ENCODE results near the gene PACS2.
"Not testable (repeated sequence)": the region's sequence is repeated elsewhere in the genome, so short reads cannot be mapped to it uniquely, and the experiment has no call there.

Gene PACS2

DNA sequence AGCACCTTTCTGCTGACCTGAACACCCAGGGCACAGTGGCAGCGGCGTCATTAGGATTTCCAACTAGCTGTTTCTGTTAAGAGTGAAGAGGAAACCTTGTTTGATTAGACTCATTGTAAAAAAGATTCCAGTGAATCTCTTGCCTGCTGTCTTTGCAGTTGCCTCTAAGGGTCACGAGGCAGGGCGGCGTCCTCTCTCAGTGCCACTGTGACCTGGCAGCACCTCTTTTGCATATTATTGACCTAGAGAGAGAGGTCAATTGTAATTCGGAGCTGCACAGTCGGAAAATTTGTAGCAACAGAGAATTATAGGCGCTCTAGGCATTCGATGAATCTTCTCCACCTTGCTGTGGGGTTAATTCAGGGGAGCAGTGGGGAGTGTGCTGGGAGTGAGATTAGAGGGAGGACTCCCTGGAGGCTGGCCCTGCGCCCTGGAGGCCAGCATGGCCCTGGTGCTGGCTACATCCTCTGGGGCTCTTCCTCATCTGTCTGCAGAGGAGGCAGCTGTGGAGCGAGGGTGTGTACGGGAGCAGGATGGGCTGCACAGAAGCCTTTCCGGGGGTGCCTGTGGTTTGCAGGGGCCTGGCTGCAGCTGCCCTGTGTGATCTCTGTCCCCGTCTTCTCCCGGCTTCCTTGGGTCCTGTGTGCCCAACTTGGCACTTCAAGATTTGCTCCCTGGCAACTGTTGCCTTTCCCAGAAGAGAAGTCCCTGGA lies 14.3 kb downstream of the PACS2 start:
- Histone ChIP-seq H3K36me3 (ENCODE audit: insufficient read depth, low read length) (no peaks in the 10 kb centered on the region), H3K9me3 (replicated peaks; ENCODE audit: low read length) (no peaks in the 10 kb centered on the region), H3K4me3 (ENCODE audit: low read length) (no peak overlapping the region), H3K27me3 (ENCODE audit: control insufficient read depth, insufficient read depth, low read length) (no peaks in the 10 kb centered on the region), H3K4me1 (ENCODE audit: control insufficient read depth, insufficient read depth, low read length) (peaks cover 41% of the 10 kb centered on the region), H3K4me2 (ENCODE audit: low read length) (no peak overlapping the region), H3K9ac (ENCODE audit: low read depth, low read length) (no peak overlapping the region)

- H3K9ac ChIP-seq (ENCODE audit: low read depth, low read length) = no peak overlapping the region
- no peaks in the 10 kb centered on the region for H3K36me3 ChIP-seq (ENCODE audit: insufficient read depth, low read length)
Measured at GRCh38 chr14:105329411-105330150, 15.0 kb downstream of the PACS2 start.

GRCh38 chr14:105330491-105330895 lies 15.9 kb downstream of the PACS2 start:
- Histone ChIP-seq H3K4me3 (ENCODE audit: low read length) (no peak overlapping the region), H3K9ac (ENCODE audit: low read depth, low read length) (no peak overlapping the region)

More at GRCh38 chr14:105329411-105330150, 15.0 kb downstream of the PACS2 start:
- Histone ChIP-seq H3K27me3 (ENCODE audit: control insufficient read depth, insufficient read depth, low read length) (no peaks in the 10 kb centered on the region), H3K4me2 (ENCODE audit: low read length) (no peak overlapping the region), H3K4me1 (ENCODE audit: control insufficient read depth, insufficient read depth, low read length) (peaks cover 34% of the 10 kb centered on the region), H3K9me3 (replicated peaks; ENCODE audit: low read length) (no peaks in the 10 kb centered on the region), H3K4me3 (ENCODE audit: low read length) (no peak overlapping the region)

GRCh38 chr14:105331575-105332349 lies 17.2 kb downstream of the PACS2 start:
- Histone ChIP-seq H3K4me2 (ENCODE audit: low read length) (no peak overlapping the region), H3K9ac (ENCODE audit: low read depth, low read length) (no peak overlapping the region), H3K4me1 (ENCODE audit: control insufficient read depth, insufficient read depth, low read length) (peaks cover 38% of the 10 kb centered on the region), H3K36me3 (ENCODE audit: insufficient read depth, low read length) (no peaks in the 10 kb centered on the region), H3K27me3 (ENCODE audit: control insufficient read depth, insufficient read depth, low read length) (no peaks in the 10 kb centered on the region), H3K9me3 (replicated peaks; ENCODE audit: low read length) (no peaks in the 10 kb centered on the region), H3K4me3 (ENCODE audit: low read length) (no peak overlapping the region)

More at GRCh38 chr14:105330491-105330895, 15.9 kb downstream of the PACS2 start:
- Histone ChIP-seq H3K9me3 (replicated peaks; ENCODE audit: low read length) (no peaks in the 10 kb centered on the region), H3K4me1 (ENCODE audit: control insufficient read depth, insufficient read depth, low read length) (peaks cover 32% of the 10 kb centered on the region), H3K4me2 (ENCODE audit: low read length) (peak overlapping the region; percentile 69), H3K36me3 (ENCODE audit: insufficient read depth, low read length) (no peaks in the 10 kb centered on the region), H3K27me3 (ENCODE audit: control insufficient read depth, insufficient read depth, low read length) (no peaks in the 10 kb centered on the region)

- no peak overlapping the region for H3K4me2 ChIP-seq (ENCODE audit: low read length)
- H3K9me3 ChIP-seq (replicated peaks; ENCODE audit: low read length) = no peaks in the 10 kb centered on the region
- H3K9ac ChIP-seq (ENCODE audit: low read depth, low read length) = no peak overlapping the region
Measured at GRCh38 chr14:105332350-105332874, 17.9 kb downstream of the PACS2 start.

DNA sequence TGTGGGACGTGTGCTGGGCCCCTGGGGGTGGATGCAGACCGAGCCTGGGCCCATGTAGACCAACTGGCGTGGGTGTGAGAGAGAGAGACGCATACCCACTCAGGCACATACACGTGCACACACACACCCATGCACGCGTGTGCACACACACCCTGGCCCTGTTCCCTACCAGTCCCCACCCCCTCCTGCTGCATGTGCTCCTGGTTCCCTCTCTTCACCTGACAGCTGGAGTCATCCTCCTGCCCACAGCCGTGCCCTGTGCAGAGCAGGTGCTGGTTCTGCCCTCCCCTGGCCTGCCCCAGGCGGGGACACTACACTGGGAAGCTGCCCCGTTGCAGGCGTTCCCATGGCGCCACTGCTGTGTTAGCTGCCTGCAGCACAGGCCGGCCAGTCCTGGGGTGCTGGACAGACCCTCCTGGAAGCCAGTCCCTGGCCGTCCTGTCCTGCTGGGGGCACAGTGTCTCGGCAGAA lies 18.5 kb downstream of the PACS2 start:
- Histone ChIP-seq H3K4me3 (ENCODE audit: low read length) (no peak overlapping the region), H3K4me2 (ENCODE audit: low read length) (no peak overlapping the region), H3K36me3 (ENCODE audit: insufficient read depth, low read length) (no peaks in the 10 kb centered on the region), H3K27me3 (ENCODE audit: control insufficient read depth, insufficient read depth, low read length) (no peaks in the 10 kb centered on the region), H3K9ac (ENCODE audit: low read depth, low read length) (no peak overlapping the region), H3K4me1 (ENCODE audit: control insufficient read depth, insufficient read depth, low read length) (peaks cover 43% of the 10 kb centered on the region), H3K9me3 (replicated peaks; ENCODE audit: low read length) (no peaks in the 10 kb centered on the region)

More at GRCh38 chr14:105332350-105332874, 17.9 kb downstream of the PACS2 start:
- Histone ChIP-seq H3K36me3 (ENCODE audit: insufficient read depth, low read length) (no peaks in the 10 kb centered on the region), H3K4me1 (ENCODE audit: control insufficient read depth, insufficient read depth, low read length) (peaks cover 38% of the 10 kb centered on the region), H3K4me3 (ENCODE audit: low read length) (no peak overlapping the region), H3K27me3 (ENCODE audit: control insufficient read depth, insufficient read depth, low read length) (no peaks in the 10 kb centered on the region)

DNA sequence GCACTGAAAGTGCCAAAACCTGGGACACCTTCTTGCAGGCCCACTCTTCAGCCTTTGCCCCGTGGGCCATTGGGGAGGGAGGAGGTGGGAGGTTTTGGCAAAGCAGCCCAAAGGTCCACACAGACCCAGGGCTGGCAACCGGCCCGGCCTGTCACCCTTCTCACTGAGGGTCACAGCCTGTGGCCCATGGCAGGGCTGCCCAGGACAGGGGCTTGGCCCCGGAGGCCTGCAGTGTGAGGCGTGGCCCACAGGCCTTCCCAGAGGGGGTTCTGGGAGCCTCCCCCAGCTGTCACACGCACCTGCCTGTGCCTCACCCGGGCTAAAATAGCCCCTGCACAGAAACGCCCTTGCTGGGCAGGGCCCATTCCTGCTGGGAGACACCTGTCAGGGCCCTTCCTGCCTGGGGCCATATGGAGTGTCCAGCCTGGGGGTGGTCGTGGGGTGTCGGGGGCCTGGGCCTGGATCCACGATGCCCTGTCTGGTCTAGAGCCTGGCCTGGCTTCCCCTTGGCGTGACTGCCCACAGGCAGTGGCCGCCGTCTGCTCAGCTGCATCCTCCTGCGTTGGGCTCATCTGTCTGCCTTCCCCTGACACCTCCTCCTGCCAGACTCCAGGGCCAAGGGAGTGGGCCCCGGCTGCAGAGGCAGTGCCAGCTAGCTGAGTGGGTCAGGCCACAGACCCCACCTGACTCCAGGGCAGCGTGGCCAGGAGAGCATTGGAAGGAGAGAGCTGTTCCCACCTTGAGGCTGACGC lies 19.2 kb downstream of the PACS2 start:
- H3K4me3 ChIP-seq (ENCODE audit: low read length) = no peak overlapping the region
- H3K9me3 ChIP-seq (replicated peaks; ENCODE audit: low read length) = no peaks in the 10 kb centered on the region
- no peaks in the 10 kb centered on the region for H3K27me3 ChIP-seq (ENCODE audit: control insufficient read depth, insufficient read depth, low read length)
- no peaks in the 10 kb centered on the region for H3K36me3 ChIP-seq (ENCODE audit: insufficient read depth, low read length)
- peaks cover 41% of the 10 kb centered on the region for H3K4me1 ChIP-seq (ENCODE audit: control insufficient read depth, insufficient read depth, low read length)
- H3K9ac ChIP-seq (ENCODE audit: low read depth, low read length) = no peak overlapping the region
- H3K4me2 ChIP-seq (ENCODE audit: low read length) = no peak overlapping the region

- Histone ChIP-seq H3K27me3 (ENCODE audit: control insufficient read depth, insufficient read depth, low read length) (no peaks in the 10 kb centered on the region), H3K4me1 (ENCODE audit: control insufficient read depth, insufficient read depth, low read length) (peaks cover 36% of the 10 kb centered on the region), H3K36me3 (ENCODE audit: insufficient read depth, low read length) (no peaks in the 10 kb centered on the region), H3K4me3 (ENCODE audit: low read length) (no peak overlapping the region), H3K4me2 (ENCODE audit: low read length) (no peak overlapping the region), H3K9ac (ENCODE audit: low read depth, low read length) (no peak overlapping the region), H3K9me3 (replicated peaks; ENCODE audit: low read length) (no peaks in the 10 kb centered on the region)
Measured at GRCh38 chr14:105334383-105335230, 20.1 kb downstream of the PACS2 start.

DNA sequence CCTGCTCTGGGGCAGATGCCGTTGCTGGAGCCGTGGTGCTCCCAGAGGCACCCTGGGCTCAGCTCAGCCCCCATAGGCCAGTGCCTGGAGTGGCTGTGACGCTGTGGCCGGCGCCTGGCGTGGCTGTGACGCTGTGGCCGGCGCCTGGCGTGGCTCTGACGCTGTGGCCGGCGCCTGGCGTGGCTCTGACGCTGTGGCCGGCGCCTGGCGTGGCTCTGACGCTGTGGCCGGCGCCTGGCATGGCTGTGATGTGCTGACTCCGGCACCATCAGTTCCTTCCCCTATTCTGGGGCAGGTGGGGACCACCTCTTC lies 20.6 kb downstream of the PACS2 start:
- H3K4me3 ChIP-seq (ENCODE audit: low read length); H3K4me2 ChIP-seq (ENCODE audit: low read length); H3K27me3 ChIP-seq (ENCODE audit: control insufficient read depth, insufficient read depth, low read length); H3K9ac ChIP-seq (ENCODE audit: low read depth, low read length); H3K9me3 ChIP-seq (replicated peaks; ENCODE audit: low read length); H3K36me3 ChIP-seq (ENCODE audit: insufficient read depth, low read length): not testable (repeated sequence)
- peaks cover 30% of the 10 kb centered on the region for H3K4me1 ChIP-seq (ENCODE audit: control insufficient read depth, insufficient read depth, low read length)

- no peak overlapping the region for H3K4me2 ChIP-seq (ENCODE audit: low read length)
- no peak overlapping the region for H3K9ac ChIP-seq (ENCODE audit: low read depth, low read length)
- H3K27me3 ChIP-seq (ENCODE audit: control insufficient read depth, insufficient read depth, low read length) = no peaks in the 10 kb centered on the region
- H3K4me3 ChIP-seq (ENCODE audit: low read length) = no peak overlapping the region
- H3K9me3 ChIP-seq (replicated peaks; ENCODE audit: low read length) = no peaks in the 10 kb centered on the region
- peaks cover 23% of the 10 kb centered on the region for H3K4me1 ChIP-seq (ENCODE audit: control insufficient read depth, insufficient read depth, low read length)
- H3K36me3 ChIP-seq (ENCODE audit: insufficient read depth, low read length) = no peaks in the 10 kb centered on the region
Measured at GRCh38 chr14:105335735-105336476, 21.4 kb downstream of the PACS2 start.
